Measurements from ENCODE around the gene HYPK.
A peak's percentile ranks its signal among the peaks of the same experiment; 100 is the strongest.

The HYPK gene, protein sequence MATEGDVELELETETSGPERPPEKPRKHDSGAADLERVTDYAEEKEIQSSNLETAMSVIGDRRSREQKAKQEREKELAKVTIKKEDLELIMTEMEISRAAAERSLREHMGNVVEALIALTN

GRCh38 chr15:43800286-43801141 lies at the start of gene HYPK:
TSS of gene HYPK (plus strand) at chr15:43800599. CDS start at chr15:43800623, 24 bp downstream.
- no peaks in the 10 kb centered on the region for H3K27me3 Mint-ChIP-seq
- H3K9me3 Mint-ChIP-seq (ENCODE audit: low read depth) = no peaks in the 10 kb centered on the region
- peaks cover 38% of the 10 kb centered on the region for H3K4me1 Mint-ChIP-seq (ENCODE audit: low read depth)
- peaks cover 11% of the 10 kb centered on the region for H3K36me3 Mint-ChIP-seq
- peak within 1 kb of the TSS; percentile 100 for H3K4me3 Mint-ChIP-seq
- H3K27ac Mint-ChIP-seq = peak within 1 kb of the TSS; percentile 100

GRCh38 chr15:43751885-43752284 lies 48.5 kb upstream of the HYPK start:
- H3K4me1 Mint-ChIP-seq (ENCODE audit: low read depth) = peaks cover 52% of the 10 kb centered on the region

DNA sequence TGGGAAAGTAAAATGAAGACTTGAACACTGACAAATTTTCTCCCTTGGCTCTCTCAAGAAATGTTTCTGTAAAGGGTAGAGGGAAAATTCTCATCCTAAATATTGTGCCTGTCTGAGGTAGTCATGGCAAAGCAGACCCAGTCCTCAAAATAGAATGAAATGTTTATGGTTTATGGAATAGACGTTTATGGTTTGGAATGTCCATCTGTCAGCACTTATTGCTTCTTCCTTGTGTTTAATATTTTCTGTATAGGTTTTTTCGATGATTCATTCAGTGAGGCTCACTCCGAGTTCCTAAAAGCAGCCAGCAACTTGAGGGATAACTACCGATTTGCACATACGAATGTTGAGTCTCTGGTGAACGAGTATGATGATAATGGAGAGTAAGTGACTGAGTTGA lies 37.6 kb upstream of the HYPK start:
- Mint-ChIP-seq H3K4me1 (ENCODE audit: low read depth) (peaks cover 2% of the 10 kb centered on the region), H3K36me3 (peaks cover 7% of the 10 kb centered on the region), H3K9me3 (ENCODE audit: low read depth) (no peaks in the 10 kb centered on the region), H3K27me3 (no peaks in the 10 kb centered on the region), H3K4me3 (no peak overlapping the region), H3K27ac (peak overlapping the region; percentile 28)

More at GRCh38 chr15:43751885-43752284, 48.5 kb upstream of the HYPK start:
- Mint-ChIP-seq H3K27me3 (no peaks in the 10 kb centered on the region), H3K27ac (peak overlapping the region; percentile 81), H3K9me3 (ENCODE audit: low read depth) (no peaks in the 10 kb centered on the region), H3K36me3 (peaks cover 11% of the 10 kb centered on the region), H3K4me3 (peak overlapping the region; percentile 99)

DNA sequence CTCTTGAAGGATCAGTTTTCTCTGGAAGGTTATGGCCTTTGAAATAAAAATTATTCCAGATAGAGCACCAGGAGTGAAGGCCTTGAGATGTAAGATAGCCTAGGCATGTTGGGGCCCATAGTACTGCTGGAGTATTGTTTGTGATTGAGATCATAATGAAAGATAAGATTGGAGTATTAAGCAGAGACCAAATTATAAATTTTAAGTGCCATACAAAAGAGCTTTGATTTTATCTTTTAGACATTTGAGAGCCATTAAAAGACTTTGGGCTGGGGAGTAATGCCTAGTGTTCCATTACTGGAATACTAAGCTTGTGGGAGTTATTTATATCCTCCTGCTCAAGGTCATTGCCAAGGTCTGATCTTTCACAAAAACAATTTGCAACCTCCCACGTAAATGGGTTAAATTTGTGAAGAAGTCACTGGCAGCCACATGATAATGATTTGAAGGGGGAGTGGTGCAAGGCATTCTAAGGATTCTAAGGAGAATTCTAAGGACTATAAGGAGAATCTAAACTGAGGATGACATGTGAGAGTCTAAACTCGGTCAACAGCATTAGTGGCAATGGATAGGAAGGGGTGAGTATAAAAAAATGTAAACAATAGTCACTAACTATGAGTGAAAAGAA lies 36.5 kb upstream of the HYPK start:
- no peak overlapping the region for H3K4me3 Mint-ChIP-seq
- no peaks in the 10 kb centered on the region for H3K9me3 Mint-ChIP-seq (ENCODE audit: low read depth)
- peak overlapping the region; percentile 18 for H3K27ac Mint-ChIP-seq
- peaks cover 7% of the 10 kb centered on the region for H3K36me3 Mint-ChIP-seq
- no peaks in the 10 kb centered on the region for H3K27me3 Mint-ChIP-seq
- peaks cover 2% of the 10 kb centered on the region for H3K4me1 Mint-ChIP-seq (ENCODE audit: low read depth)

DNA sequence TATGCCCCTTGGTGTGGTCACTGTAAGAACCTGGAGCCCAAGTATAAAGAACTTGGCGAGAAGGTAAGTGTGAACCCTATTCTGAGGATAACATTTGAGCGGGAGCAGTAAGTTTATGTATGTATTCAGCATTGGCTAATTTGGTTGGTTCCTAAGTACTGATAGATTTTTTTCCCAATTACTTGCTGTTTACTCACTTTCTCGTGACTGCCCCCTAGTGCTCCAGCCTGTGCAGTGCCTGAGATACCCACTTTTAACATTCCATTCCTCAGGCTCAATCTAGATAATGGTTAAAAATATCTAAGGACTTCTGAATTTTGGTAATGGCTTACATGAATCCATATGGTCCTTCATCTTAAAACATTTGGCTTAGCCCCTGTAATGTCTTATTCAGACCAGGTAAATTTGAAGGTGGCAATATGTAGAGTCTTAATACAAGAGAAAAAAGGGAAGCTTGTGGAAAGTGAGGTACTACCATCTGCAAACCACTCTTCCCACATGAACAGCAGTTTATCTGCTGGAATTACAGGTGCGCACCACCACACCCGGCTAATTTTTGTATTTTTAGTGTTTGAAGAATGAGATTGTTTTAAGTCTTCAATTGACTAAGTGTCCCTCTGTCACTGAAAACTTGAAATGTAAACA lies 30.7 kb upstream of the HYPK start:
- Mint-ChIP-seq H3K9me3 (ENCODE audit: low read depth) (no peaks in the 10 kb centered on the region), H3K27me3 (no peaks in the 10 kb centered on the region), H3K4me3 (no peak overlapping the region), H3K36me3 (peaks cover 6% of the 10 kb centered on the region), H3K27ac (peak overlapping the region; percentile 37), H3K4me1 (ENCODE audit: low read depth) (peaks cover 3% of the 10 kb centered on the region)

- H3K9me3 Mint-ChIP-seq (ENCODE audit: low read depth) = no peaks in the 10 kb centered on the region
- peaks cover 2% of the 10 kb centered on the region for H3K36me3 Mint-ChIP-seq
- peak overlapping the region; percentile 34 for H3K27ac Mint-ChIP-seq
- no peak overlapping the region for H3K4me3 Mint-ChIP-seq
- no peaks in the 10 kb centered on the region for H3K27me3 Mint-ChIP-seq
- peaks cover 4% of the 10 kb centered on the region for H3K4me1 Mint-ChIP-seq (ENCODE audit: low read depth)
These were observed 28.6 kb upstream of the HYPK start for GRCh38 chr15:43771816-43772215.

GRCh38 chr15:43772624-43773023 lies 27.8 kb upstream of the HYPK start:
- peaks cover 2% of the 10 kb centered on the region for H3K36me3 Mint-ChIP-seq

DNA sequence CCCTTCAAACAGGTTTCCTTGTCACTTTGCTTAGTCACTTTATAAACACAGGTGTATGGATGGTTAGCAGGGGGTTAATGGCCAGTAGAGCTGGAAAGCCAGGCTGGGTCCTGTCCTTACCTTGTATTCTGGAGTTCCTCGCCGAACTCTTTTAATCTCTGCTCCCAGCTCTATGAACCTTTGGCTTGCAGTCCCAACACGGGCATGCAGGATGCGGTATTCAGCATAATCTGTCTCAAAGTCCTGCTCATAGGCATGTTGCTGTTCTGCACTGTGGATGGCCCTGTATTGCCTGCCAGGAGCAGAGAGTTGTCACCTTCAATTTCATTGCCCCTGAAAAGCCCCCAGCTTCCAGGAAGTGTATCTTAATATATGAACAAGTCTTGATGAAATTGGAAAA lies 26.3 kb upstream of the HYPK start:
- peak overlapping the region; percentile 68 for H3K27ac Mint-ChIP-seq
- H3K4me1 Mint-ChIP-seq (ENCODE audit: low read depth) = peaks cover 18% of the 10 kb centered on the region
- H3K27me3 Mint-ChIP-seq = no peaks in the 10 kb centered on the region
- H3K36me3 Mint-ChIP-seq = peaks cover 2% of the 10 kb centered on the region
- no peaks in the 10 kb centered on the region for H3K9me3 Mint-ChIP-seq (ENCODE audit: low read depth)
- H3K4me3 Mint-ChIP-seq = no peak overlapping the region

More at GRCh38 chr15:43772624-43773023, 27.8 kb upstream of the HYPK start:
- no peaks in the 10 kb centered on the region for H3K27me3 Mint-ChIP-seq
- H3K4me1 Mint-ChIP-seq (ENCODE audit: low read depth) = peaks cover 11% of the 10 kb centered on the region
- no peaks in the 10 kb centered on the region for H3K9me3 Mint-ChIP-seq (ENCODE audit: low read depth)
- no peak overlapping the region for H3K4me3 Mint-ChIP-seq
- peak overlapping the region; percentile 50 for H3K27ac Mint-ChIP-seq

DNA sequence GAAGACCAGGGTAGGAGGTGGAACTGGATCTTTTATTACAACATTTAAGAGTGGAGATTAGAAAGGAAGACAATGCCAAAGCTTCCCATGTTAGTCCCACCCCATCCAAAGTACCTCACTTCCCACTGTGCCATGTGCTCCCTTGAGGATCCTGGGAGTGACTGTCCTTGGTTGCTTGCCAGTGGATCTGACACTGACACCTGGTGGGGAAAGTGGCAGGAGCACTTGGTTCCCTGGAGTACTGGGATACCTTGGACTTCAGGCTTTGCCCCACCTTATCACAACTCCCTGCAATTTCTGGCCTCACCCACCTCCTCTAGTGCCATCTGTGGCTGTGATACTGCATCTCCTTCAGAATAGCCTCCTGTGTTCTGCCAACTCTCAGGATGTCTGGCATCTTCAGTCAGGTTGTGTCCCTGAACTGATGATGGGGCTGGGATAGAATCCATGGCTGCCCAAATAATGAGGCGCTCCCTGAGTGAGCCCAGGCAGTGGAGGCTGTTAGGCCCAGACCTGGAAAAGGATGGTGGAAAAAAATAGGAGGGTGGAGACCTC lies 24.9 kb upstream of the HYPK start:
- Mint-ChIP-seq H3K27ac (peak overlapping the region; percentile 79), H3K9me3 (ENCODE audit: low read depth) (no peaks in the 10 kb centered on the region), H3K36me3 (peaks cover 2% of the 10 kb centered on the region), H3K4me1 (ENCODE audit: low read depth) (peaks cover 20% of the 10 kb centered on the region), H3K4me3 (peak overlapping the region; percentile 15), H3K27me3 (no peaks in the 10 kb centered on the region)

GRCh38 chr15:43776101-43776717 lies 24.2 kb upstream of the HYPK start:
- peak overlapping the region; percentile 40 for H3K4me3 Mint-ChIP-seq
- peaks cover 20% of the 10 kb centered on the region for H3K4me1 Mint-ChIP-seq (ENCODE audit: low read depth)
- no peaks in the 10 kb centered on the region for H3K9me3 Mint-ChIP-seq (ENCODE audit: low read depth)
- H3K36me3 Mint-ChIP-seq = peaks cover 4% of the 10 kb centered on the region
- no peak overlapping the region for H3K27ac Mint-ChIP-seq
- H3K27me3 Mint-ChIP-seq = no peaks in the 10 kb centered on the region

- peaks cover 20% of the 10 kb centered on the region for H3K4me1 Mint-ChIP-seq (ENCODE audit: low read depth)
- H3K36me3 Mint-ChIP-seq = peaks cover 4% of the 10 kb centered on the region
- peak within 1 kb of the TSS; percentile 87 for H3K4me3 Mint-ChIP-seq
These were observed 23.6 kb upstream of the HYPK start, which contains the start of gene ELL3 for GRCh38 chr15:43776718-43777266. TSS of gene ELL3 (minus strand) at chr15:43776966. CDS start at chr15:43776901, 65 bp downstream.

DNA sequence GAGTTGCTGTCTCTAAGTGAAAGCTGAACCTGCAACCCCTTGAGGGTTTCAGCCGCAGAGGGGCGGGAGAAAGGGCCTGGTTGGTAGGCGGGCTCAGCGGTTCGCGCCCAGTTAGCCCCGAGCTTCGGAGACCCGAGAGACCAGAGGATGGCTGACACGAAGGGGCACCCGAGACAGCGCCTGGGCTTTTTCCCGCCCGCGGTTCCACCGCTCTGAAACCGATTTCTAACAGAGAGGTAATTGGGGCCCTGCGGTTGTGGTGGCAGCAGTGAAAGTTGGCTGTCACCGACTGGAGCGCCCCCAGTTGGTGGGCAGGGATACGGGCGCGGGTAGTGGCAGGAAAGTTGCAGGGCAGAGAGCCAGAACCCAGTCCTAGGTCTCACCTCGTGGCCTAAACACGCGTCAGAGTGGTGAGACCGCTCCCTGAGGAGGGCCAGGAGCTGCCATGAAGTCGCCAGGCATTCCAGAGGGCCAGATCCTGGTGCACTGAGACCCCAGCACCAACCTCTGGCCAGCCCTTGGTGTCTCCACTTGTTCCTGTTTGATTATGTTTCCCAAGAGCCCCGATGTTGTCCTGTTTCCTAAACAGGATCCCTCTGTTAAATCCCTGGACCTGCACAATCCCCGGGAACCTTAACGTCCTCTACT lies 23.0 kb upstream of the HYPK start:
- H3K9me3 Mint-ChIP-seq (ENCODE audit: low read depth) = no peaks in the 10 kb centered on the region
- H3K4me1 Mint-ChIP-seq (ENCODE audit: low read depth) = peaks cover 20% of the 10 kb centered on the region
- H3K4me3 Mint-ChIP-seq = peak overlapping the region; percentile 87
- no peaks in the 10 kb centered on the region for H3K27me3 Mint-ChIP-seq
- peak overlapping the region; percentile 89 for H3K27ac Mint-ChIP-seq
- peaks cover 4% of the 10 kb centered on the region for H3K36me3 Mint-ChIP-seq

More at GRCh38 chr15:43776718-43777266, 23.6 kb upstream of the HYPK start, which contains the start of gene ELL3:
- H3K27me3 Mint-ChIP-seq = no peaks in the 10 kb centered on the region
- H3K27ac Mint-ChIP-seq = peak within 1 kb of the TSS; percentile 89
- no peaks in the 10 kb centered on the region for H3K9me3 Mint-ChIP-seq (ENCODE audit: low read depth)

DNA sequence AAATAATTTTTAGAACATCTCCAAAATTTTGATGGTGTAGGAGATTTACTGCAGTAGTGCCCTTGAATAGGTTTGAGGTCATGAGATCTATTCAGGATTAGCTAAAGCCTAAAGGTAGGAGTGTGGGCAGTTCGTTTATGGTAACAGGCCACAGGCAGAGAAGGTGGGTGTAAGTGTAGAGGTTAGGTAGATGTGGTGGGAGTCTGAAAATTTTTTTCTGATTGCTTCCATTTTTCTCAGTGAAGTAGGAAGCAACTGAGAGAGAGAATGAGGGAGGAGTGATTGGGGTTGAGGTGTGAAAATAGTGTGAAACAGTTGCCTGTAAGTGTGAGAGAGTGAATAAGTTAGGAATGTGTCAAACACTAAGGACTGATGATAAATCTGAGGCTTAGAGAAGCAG lies 21.4 kb upstream of the HYPK start:
- H3K4me3 Mint-ChIP-seq = no peak overlapping the region
- H3K9me3 Mint-ChIP-seq (ENCODE audit: low read depth) = no peaks in the 10 kb centered on the region
- H3K4me1 Mint-ChIP-seq (ENCODE audit: low read depth) = peaks cover 20% of the 10 kb centered on the region
- H3K27me3 Mint-ChIP-seq = no peaks in the 10 kb centered on the region
- peak overlapping the region; percentile 46 for H3K27ac Mint-ChIP-seq
- H3K36me3 Mint-ChIP-seq = peaks cover 4% of the 10 kb centered on the region

Measured in activated naive CD8-positive, alpha-beta T cell (primary cell).